Ishikawa (cell line): ENCODE measurements around the gene SDK1.

Source experiments
- CEBPB ChIP-seq: IDR thresholded peaks from 2 replicates; pipeline ENCODE4 v1.6.1; 2012
- CREB1 ChIP-seq: IDR thresholded peaks from 2 replicates; pipeline ENCODE4 v1.6.1; 2012; ENCODE audit warnings: low read depth
- EGR1 ChIP-seq: IDR thresholded peaks from 2 replicates; pipeline ENCODE4 v1.6.1; 2012
- EP300 ChIP-seq: IDR thresholded peaks from 2 replicates; pipeline ENCODE4 v1.6.1; 2012; ENCODE audit warnings: borderline replicate concordance
- FOXM1 ChIP-seq: IDR thresholded peaks from 2 replicates; pipeline ENCODE4 v1.6.1; 2012; ENCODE audit warnings: low read depth, borderline replicate concordance
- NFIC ChIP-seq: IDR thresholded peaks from 2 replicates; pipeline ENCODE4 v1.6.1; 2012
- RAD21 ChIP-seq: IDR thresholded peaks from 2 replicates; pipeline ENCODE4 v1.6.1; 2012; ENCODE audit warnings: low read depth
- TAF1 ChIP-seq: IDR thresholded peaks from 2 replicates; pipeline ENCODE4 v1.6.1; 2012; ENCODE audit warnings: low read depth, mild to moderate bottlenecking
- TCF12 ChIP-seq: IDR thresholded peaks from 2 replicates; pipeline ENCODE4 v1.6.1; 2012; ENCODE audit warnings: low read depth
- TEAD4 ChIP-seq: IDR thresholded peaks from 2 replicates; pipeline ENCODE4 v1.6.1; 2012
- YY1 ChIP-seq: IDR thresholded peaks from 2 replicates; pipeline ENCODE4 v1.6.1; 2012; ENCODE audit warnings: low read depth
- ZBTB7A ChIP-seq: IDR thresholded peaks from 2 replicates; pipeline ENCODE4 v1.6.1; 2012; ENCODE audit warnings: low read depth
- TF ChIP-seq, protein P1 (sequence below): IDR thresholded peaks from 2 replicates; pipeline ENCODE4 v1.6.1; 2012
- TF ChIP-seq, protein P2 (sequence below): IDR thresholded peaks from 2 replicates; pipeline ENCODE4 v1.6.1; 2012; ENCODE audit warnings: low read depth, mild to moderate bottlenecking
- TF ChIP-seq, protein P3 (sequence below): IDR thresholded peaks from 2 replicates; pipeline ENCODE4 v1.6.1; 2012

SDK1 gene

DNA sequence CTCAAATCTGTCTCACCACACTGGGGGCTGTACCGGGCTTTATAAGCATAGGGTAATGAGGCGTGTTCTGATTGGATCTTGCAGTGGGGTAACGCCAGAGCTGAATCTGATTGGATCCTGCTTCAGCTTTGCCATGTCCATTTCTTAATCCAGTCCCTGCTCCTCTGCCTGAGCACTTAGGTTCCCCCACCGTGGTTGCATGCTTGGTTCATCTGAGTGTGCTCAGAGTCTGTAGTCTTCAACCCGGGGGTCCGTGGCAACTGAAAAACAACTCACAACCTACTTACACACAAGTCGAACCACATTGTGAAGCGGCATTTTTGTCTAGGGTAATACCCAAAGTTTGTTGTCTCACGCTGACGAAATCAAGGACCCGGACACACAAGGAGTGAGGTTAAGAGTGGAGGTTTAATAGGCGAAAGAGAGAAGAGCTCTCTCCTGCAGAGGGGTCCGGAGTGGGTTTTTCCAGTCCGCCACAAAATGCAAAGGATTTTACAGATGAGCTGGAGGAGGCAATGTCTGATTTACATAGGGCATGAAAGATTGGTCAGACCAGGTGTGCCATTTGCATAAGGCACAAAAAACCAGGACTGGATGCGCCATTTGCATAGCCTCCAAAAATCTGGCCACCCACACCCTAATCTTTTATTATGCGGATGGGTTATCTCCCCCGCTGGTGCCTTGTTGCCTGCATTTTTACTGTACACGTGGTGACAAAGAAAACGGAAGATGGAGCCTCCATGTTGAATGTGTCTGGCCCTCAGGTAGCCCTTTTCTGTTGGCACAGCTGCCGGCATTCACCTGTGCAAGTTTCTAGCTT is 739.3 kb downstream of the SDK1 start:
- TF ChIP-seq ZBTB7A (no peak), TAF1 (no peak), TCF12 (no peak), EGR1 (no peak), EP300 (no peak), NFIC (no peak), CEBPB (no peak), RAD21 (no peak), TEAD4 (no peak), CREB1 (no peak), FOXM1 (no peak), YY1 (no peak)
- TF ChIP-seq, protein P1, sequence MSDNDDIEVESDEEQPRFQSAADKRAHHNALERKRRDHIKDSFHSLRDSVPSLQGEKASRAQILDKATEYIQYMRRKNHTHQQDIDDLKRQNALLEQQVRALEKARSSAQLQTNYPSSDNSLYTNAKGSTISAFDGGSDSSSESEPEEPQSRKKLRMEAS, result no peak
- TF ChIP-seq, protein P2, sequence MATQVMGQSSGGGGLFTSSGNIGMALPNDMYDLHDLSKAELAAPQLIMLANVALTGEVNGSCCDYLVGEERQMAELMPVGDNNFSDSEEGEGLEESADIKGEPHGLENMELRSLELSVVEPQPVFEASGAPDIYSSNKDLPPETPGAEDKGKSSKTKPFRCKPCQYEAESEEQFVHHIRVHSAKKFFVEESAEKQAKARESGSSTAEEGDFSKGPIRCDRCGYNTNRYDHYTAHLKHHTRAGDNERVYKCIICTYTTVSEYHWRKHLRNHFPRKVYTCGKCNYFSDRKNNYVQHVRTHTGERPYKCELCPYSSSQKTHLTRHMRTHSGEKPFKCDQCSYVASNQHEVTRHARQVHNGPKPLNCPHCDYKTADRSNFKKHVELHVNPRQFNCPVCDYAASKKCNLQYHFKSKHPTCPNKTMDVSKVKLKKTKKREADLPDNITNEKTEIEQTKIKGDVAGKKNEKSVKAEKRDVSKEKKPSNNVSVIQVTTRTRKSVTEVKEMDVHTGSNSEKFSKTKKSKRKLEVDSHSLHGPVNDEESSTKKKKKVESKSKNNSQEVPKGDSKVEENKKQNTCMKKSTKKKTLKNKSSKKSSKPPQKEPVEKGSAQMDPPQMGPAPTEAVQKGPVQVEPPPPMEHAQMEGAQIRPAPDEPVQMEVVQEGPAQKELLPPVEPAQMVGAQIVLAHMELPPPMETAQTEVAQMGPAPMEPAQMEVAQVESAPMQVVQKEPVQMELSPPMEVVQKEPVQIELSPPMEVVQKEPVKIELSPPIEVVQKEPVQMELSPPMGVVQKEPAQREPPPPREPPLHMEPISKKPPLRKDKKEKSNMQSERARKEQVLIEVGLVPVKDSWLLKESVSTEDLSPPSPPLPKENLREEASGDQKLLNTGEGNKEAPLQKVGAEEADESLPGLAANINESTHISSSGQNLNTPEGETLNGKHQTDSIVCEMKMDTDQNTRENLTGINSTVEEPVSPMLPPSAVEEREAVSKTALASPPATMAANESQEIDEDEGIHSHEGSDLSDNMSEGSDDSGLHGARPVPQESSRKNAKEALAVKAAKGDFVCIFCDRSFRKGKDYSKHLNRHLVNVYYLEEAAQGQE, result no peak
- TF ChIP-seq, protein P3, sequence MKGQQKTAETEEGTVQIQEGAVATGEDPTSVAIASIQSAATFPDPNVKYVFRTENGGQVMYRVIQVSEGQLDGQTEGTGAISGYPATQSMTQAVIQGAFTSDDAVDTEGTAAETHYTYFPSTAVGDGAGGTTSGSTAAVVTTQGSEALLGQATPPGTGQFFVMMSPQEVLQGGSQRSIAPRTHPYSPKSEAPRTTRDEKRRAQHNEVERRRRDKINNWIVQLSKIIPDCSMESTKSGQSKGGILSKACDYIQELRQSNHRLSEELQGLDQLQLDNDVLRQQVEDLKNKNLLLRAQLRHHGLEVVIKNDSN, result no peak

- TF ChIP-seq RAD21 (no peak), TAF1 (no peak), TCF12 (no peak)
Observed at GRCh38 chr7:4042402-4043045, 741.5 kb downstream of the SDK1 start.

DNA sequence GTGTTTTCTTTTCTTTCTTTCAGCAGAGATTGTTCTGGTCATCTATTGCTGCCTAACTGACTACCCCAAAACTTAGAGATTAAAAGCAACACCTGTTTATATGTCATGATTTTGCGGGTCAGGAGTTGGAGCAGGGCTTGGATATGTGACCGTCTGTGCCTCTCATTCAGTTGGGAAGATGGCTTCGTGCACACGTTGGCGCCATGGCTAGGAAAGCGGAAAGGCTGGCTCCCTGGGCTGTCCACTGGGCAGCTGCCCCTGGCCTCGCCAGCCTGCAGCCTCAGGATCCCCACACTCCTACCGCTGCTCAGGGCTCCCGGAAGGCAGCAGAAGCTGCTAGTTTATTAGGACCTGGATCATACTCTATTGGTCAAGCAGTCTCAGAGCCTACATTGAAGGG is 742.9 kb downstream of the SDK1 start:
- no peak for TF ChIP-seq NFIC
- TF ChIP-seq CEBPB, result no peak
- no peak for TF ChIP-seq TAF1
- no peak for TF ChIP-seq TEAD4
- TF ChIP-seq EGR1, result no peak
- TF ChIP-seq TCF12, result no peak
- TF ChIP-seq YY1, result no peak
- TF ChIP-seq FOXM1, result no peak
- TF ChIP-seq, protein P1, result no peak
- TF ChIP-seq, protein P3, result no peak
- no peak for TF ChIP-seq CREB1
- TF ChIP-seq EP300, result no peak
- no peak for TF ChIP-seq RAD21
- TF ChIP-seq, protein P2, result no peak
- no peak for TF ChIP-seq ZBTB7A

DNA sequence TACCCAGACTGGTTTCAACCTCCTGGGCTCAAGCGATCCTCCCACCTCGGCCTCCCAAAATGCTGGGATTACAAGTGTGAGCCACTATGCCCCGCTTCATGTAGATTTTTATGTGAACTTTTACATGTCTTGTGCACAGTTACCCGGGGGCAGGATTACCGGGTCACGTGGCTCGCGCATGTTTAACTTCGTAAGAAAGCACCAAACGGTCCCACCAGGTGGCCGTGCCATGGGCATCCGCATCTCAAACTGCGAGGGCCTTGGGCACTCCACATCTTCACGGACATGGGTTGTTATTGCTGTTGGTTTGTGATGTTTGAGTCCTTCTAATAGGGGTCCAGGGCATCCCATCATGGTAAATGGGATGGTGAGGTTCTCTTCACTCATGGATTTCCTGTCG is 744.4 kb downstream of the SDK1 start:
- TF ChIP-seq ZBTB7A (no peak), EGR1 (no peak), CREB1 (no peak), TEAD4 (no peak), TAF1 (no peak), CEBPB (no peak), YY1 (no peak)
- TF ChIP-seq, protein P1, result no peak
- TF ChIP-seq, protein P2, result no peak
- TF ChIP-seq, protein P3, result no peak
